NCI-H1417 (cell line): ENCODE data around the gene NAA25.
"Not testable (repeated sequence)": the region's sequence is repeated elsewhere in the genome, so short reads cannot be mapped to it uniquely, and the experiment has no call there.

Source experiments
- DNase-seq, 3 experiments: peaks; one replicate each; lab custom pipeline; 2025; lab: John Stamatoyannopoulos, UW

Gene NAA25

GRCh38 chr12:112116232-112117060, 7.9 kb upstream of the NAA25 start:
- peak; percentile 67 to 82 (median 77) for DNase-seq

- DNase-seq = no peak
These were observed 6.9 kb upstream of the NAA25 start for GRCh38 chr12:112115259-112116045.

GRCh38 chr12:112112409-112113133, 4.0 kb upstream of the NAA25 start:
- DNase-seq = no peak

- no peak for DNase-seq
These were observed 3.3 kb upstream of the NAA25 start for GRCh38 chr12:112111931-112112330.

- DNase-seq = not testable (repeated sequence)
These were observed 2.4 kb upstream of the NAA25 start for GRCh38 chr12:112110787-112111662.

- DNase-seq = peak in 1 of 3 experiments; percentile 66
These were observed 1.0 kb downstream of the NAA25 start for GRCh38 chr12:112107306-112108201.

GRCh38 chr12:112105891-112106290, 2.7 kb downstream of the NAA25 start:
- DNase-seq = no peak

- DNase-seq = no peak
These were observed 4.7 kb downstream of the NAA25 start for GRCh38 chr12:112103758-112104503.

GRCh38 chr12:112102746-112103145, 5.8 kb downstream of the NAA25 start:
- DNase-seq = not testable (repeated sequence)

GRCh38 chr12:112102127-112102526, 6.5 kb downstream of the NAA25 start:
- no peak for DNase-seq

- DNase-seq = not testable (repeated sequence)
These were observed 8.1 kb downstream of the NAA25 start for GRCh38 chr12:112100500-112100899.

GRCh38 chr12:112097641-112098040, 10.9 kb downstream of the NAA25 start:
- DNase-seq = no peak

GRCh38 chr12:112096667-112097066, 11.9 kb downstream of the NAA25 start:
- no peak for DNase-seq

- DNase-seq = no peak
These were observed 12.5 kb downstream of the NAA25 start for GRCh38 chr12:112096070-112096469.

GRCh38 chr12:112091563-112091962, 17.0 kb downstream of the NAA25 start:
- no peak for DNase-seq

GRCh38 chr12:112087851-112088250, 20.7 kb downstream of the NAA25 start:
- no peak for DNase-seq

GRCh38 chr12:112087055-112087850, 21.3 kb downstream of the NAA25 start:
- DNase-seq = no peak

GRCh38 chr12:112066566-112066965, 42.0 kb downstream of the NAA25 start:
- DNase-seq = no peak

- DNase-seq = no peak
These were observed 45.3 kb downstream of the NAA25 start for GRCh38 chr12:112063273-112063672.
